Measurements from ENCODE around the gene TCF19. TPM values are rescaled to one million over a fixed set of nuclear protein-coding genes. Genes with fewer than 3 reads are reported as not detected.
A peak's percentile ranks its signal among the peaks of the same experiment; 100 is the strongest.

Gene TCF19
- total and polyA plus RNA-seq, 2 experiments from 2014 or later = 8.3 to 11.1 TPM

GRCh38 chr6:31168606-31169005 is 10.2 kb downstream of the TCF19 start:
- peak overlapping the region; percentile 100; the same call in 1 of the 2 replicates for H3K27ac ChIP-seq (ENCODE audit: low read depth)
- TF ChIP-seq CREB1 (CRISPR knock-in tag; IDR thresholded peaks at IDR 0.05; ENCODE audit: low read depth) (no peak), JUNB (IDR thresholded peaks at IDR 0.05; ENCODE audit: unreplicated experiment) (no peak), EZH2 (IDR thresholded peaks at IDR 0.05; ENCODE audit: low read depth, unreplicated experiment) (no peak), ZNF462 (CRISPR knock-in tag; IDR thresholded peaks at IDR 0.05) (no peak), REST (IDR thresholded peaks at IDR 0.05; ENCODE audit: unreplicated experiment) (no peak), NANOG (IDR thresholded peaks at IDR 0.05; ENCODE audit: borderline replicate concordance) (no peak), STAT1 (IDR thresholded peaks at IDR 0.05; ENCODE audit: unreplicated experiment) (no peak), CTCF (conservative IDR thresholded peaks at IDR 0.05; ENCODE audit: low read depth in 2 of 2) (no peak), POLR2AphosphoS5 (IDR thresholded peaks at IDR 0.05; ENCODE audit: low read depth) (no peak), EZH2phosphoT487 (IDR thresholded peaks at IDR 0.05; ENCODE audit: unreplicated experiment) (no peak), ZNF114 (CRISPR knock-in tag; IDR thresholded peaks at IDR 0.05) (no peak)
- TF ChIP-seq, protein P1, sequence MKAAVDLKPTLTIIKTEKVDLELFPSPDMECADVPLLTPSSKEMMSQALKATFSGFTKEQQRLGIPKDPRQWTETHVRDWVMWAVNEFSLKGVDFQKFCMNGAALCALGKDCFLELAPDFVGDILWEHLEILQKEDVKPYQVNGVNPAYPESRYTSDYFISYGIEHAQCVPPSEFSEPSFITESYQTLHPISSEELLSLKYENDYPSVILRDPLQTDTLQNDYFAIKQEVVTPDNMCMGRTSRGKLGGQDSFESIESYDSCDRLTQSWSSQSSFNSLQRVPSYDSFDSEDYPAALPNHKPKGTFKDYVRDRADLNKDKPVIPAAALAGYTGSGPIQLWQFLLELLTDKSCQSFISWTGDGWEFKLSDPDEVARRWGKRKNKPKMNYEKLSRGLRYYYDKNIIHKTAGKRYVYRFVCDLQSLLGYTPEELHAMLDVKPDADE (IDR thresholded peaks at IDR 0.05) = no peak
- H2AFZ ChIP-seq = no peak overlapping the region
- peaks cover 59% of the 10 kb centered on the region for H4K20me1 ChIP-seq (replicated peaks; ENCODE audit: insufficient read depth)
- DNase-seq (ENCODE audit: low spot score) = no peak
- Mint-ChIP-seq H3K27ac (peak overlapping the region; percentile 92), H3K4me1 (peaks cover 56% of the 10 kb centered on the region), H3K9me3 (no peaks in the 10 kb centered on the region; the same call in 2 of the 3 replicates), H3K27me3 (ENCODE audit: insufficient read depth, low read depth, poor library complexity) (peaks cover 33% of the 10 kb centered on the region), H3K36me3 (ENCODE audit: low read depth) (peaks cover 64% of the 10 kb centered on the region), H3K4me3 (peak overlapping the region; percentile 95)
- no peak for ATAC-seq
- peaks cover 34% of the 10 kb centered on the region for H3K36me3 ChIP-seq (ENCODE audit: insufficient read depth)
- H3F3A ChIP-seq (replicated peaks; ENCODE audit: low read depth) = peaks cover 40% of the 10 kb centered on the region
- H3K4me1 ChIP-seq (ENCODE audit: insufficient read depth) = peaks cover 47% of the 10 kb centered on the region
- no peaks in the 10 kb centered on the region for H3K27me3 ChIP-seq (ENCODE audit: insufficient read depth)
- peak overlapping the region; percentile 100 for H3K4me2 ChIP-seq
- H3K9me2 ChIP-seq (ENCODE audit: insufficient read depth) = no peaks in the 10 kb centered on the region
- peak overlapping the region; percentile 100 for H3K4me3 ChIP-seq
- peaks cover 68% of the 10 kb centered on the region for H3K79me2 ChIP-seq (replicated peaks; ENCODE audit: insufficient read depth)

Data from GM23338 (cell line).